Osteoblast (primary cell): Measurements from ENCODE around the gene CCDC9. TPM values are rescaled to one million over a fixed set of nuclear protein-coding genes. Genes with fewer than 3 reads are reported as not detected.

Experiments used
- DNase-seq: peaks from one replicate; pipeline ENCODE4 v3.0.0; 2011; ENCODE audit warnings: low spot score, mixed read lengths; ENCODE audit not compliant: insufficient read length; ENCODE audit errors: missing footprints
- H2AFZ ChIP-seq: 2 replicates; pipeline ENCODE4 v1.6.0; 2011; ENCODE audit warnings: mild to moderate bottlenecking, low read length
- H3K27ac ChIP-seq: 2 replicates; pipeline ENCODE4 v1.5.1; 2011; ENCODE audit warnings: mild to moderate bottlenecking, low read depth, low read length, moderate library complexity
- H3K27me3 ChIP-seq: 2 replicates; pipeline ENCODE4 v1.6.0; 2012; ENCODE audit warnings: mild to moderate bottlenecking, control low read depth, inconsistent platforms, low read length, moderate library complexity; ENCODE audit not compliant: insufficient read depth
- H3K36me3 ChIP-seq: 2 replicates; pipeline ENCODE4 v1.5.1; 2011; ENCODE audit warnings: mild to moderate bottlenecking, low read length, control low read depth, moderate library complexity; ENCODE audit not compliant: insufficient read depth
- H3K4me1 ChIP-seq: 2 replicates; pipeline ENCODE4 v1.5.1; 2011; ENCODE audit warnings: mild to moderate bottlenecking, low read length, control low read depth, moderate library complexity; ENCODE audit not compliant: insufficient read depth
- H3K4me2 ChIP-seq: 2 replicates; pipeline ENCODE4 v1.6.0; 2011; ENCODE audit warnings: mild to moderate bottlenecking, low read length; ENCODE audit not compliant: insufficient read depth
- H3K4me3 ChIP-seq: fragments of 200-600 bp; sonication (generic); 3 replicates; pipeline ENCODE4 v1.5.1; 2012; ENCODE audit warnings: mild to moderate bottlenecking, low read length, inconsistent platforms; ENCODE audit not compliant: insufficient read depth
- H3K79me2 ChIP-seq: 2 replicates; pipeline ENCODE4 v1.6.0; 2012; ENCODE audit warnings: mild to moderate bottlenecking, low read length, control low read depth, inconsistent platforms; ENCODE audit not compliant: insufficient read depth
- H3K9me3 ChIP-seq: 2 replicates; pipeline ENCODE4 v1.5.1; 2011; ENCODE audit warnings: low read depth, low read length, control low read depth
- H4K20me1 ChIP-seq: 2 replicates; pipeline ENCODE4 v1.6.0; 2012; ENCODE audit warnings: mild to moderate bottlenecking, low read length, control low read depth; ENCODE audit not compliant: insufficient read depth
- total RNA-seq: library from RNA; depleted of rRNA; stranded (reverse); fragments of >200 nt; gene quantifications from 2 replicates; pipeline ENCODE4 v1.2.3, GENCODE V29; 2012
- TF ChIP-seq, protein P1 (sequence below): IDR thresholded peaks from 2 replicates; pipeline ENCODE4 v1.5.1; 2011; ENCODE audit warnings: mild to moderate bottlenecking, low read depth, low read length, moderate library complexity; ENCODE audit errors: extremely low read depth

CCDC9 gene
- total RNA-seq, 1 donor: 7.6 TPM

DNA sequence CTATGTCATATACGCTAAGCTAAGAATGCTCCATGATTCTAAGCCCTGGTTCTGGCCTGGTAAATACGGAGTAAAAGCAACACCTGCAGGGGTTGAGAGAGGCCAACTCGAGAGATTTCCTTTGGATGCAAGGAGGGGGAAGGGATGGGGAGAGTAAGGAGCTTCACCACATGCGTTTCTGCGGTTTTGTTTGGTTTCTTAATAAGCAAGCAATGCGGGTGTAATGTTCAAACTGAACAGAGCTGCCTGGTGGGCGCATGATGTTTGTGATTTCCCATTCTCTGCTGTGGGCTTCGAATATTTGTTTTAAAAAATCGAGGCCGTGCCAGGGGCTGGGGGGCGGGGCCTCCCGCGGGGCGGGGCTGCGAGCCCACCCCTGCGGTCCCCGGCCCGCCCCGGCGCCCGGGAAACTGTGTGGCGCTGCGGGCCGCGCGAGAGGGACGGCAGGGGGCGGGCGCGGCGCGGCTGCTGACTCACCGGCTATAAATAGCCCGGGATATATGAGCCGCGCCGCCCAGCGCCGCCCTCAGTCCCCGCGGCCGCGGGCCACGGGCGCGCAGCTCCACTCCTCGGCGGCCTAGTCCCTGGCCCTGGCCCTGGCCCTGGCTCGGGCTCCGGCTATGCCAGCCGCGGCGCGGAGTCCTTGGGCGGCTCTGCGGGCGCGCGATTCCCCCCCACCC is 30.4 kb upstream of the CCDC9 start:
- Histone ChIP-seq H3K36me3 (peaks cover 12% of the 10 kb centered on the region), H3K79me2 (peaks cover 45% of the 10 kb centered on the region), H3K27me3 (no peaks in the 10 kb centered on the region), H2AFZ (peak overlapping the region; percentile 47), H3K4me2 (peak overlapping the region; percentile 96), H4K20me1 (peaks cover 16% of the 10 kb centered on the region), H3K9me3 (no peaks in the 10 kb centered on the region), H3K4me3 (peak overlapping the region; percentile 88), H3K4me1 (peaks cover 39% of the 10 kb centered on the region), H3K27ac (peak overlapping the region; percentile 91)
- peak; percentile 99 for DNase-seq
- TF ChIP-seq, protein P1, sequence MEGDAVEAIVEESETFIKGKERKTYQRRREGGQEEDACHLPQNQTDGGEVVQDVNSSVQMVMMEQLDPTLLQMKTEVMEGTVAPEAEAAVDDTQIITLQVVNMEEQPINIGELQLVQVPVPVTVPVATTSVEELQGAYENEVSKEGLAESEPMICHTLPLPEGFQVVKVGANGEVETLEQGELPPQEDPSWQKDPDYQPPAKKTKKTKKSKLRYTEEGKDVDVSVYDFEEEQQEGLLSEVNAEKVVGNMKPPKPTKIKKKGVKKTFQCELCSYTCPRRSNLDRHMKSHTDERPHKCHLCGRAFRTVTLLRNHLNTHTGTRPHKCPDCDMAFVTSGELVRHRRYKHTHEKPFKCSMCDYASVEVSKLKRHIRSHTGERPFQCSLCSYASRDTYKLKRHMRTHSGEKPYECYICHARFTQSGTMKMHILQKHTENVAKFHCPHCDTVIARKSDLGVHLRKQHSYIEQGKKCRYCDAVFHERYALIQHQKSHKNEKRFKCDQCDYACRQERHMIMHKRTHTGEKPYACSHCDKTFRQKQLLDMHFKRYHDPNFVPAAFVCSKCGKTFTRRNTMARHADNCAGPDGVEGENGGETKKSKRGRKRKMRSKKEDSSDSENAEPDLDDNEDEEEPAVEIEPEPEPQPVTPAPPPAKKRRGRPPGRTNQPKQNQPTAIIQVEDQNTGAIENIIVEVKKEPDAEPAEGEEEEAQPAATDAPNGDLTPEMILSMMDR: no peak

DNA sequence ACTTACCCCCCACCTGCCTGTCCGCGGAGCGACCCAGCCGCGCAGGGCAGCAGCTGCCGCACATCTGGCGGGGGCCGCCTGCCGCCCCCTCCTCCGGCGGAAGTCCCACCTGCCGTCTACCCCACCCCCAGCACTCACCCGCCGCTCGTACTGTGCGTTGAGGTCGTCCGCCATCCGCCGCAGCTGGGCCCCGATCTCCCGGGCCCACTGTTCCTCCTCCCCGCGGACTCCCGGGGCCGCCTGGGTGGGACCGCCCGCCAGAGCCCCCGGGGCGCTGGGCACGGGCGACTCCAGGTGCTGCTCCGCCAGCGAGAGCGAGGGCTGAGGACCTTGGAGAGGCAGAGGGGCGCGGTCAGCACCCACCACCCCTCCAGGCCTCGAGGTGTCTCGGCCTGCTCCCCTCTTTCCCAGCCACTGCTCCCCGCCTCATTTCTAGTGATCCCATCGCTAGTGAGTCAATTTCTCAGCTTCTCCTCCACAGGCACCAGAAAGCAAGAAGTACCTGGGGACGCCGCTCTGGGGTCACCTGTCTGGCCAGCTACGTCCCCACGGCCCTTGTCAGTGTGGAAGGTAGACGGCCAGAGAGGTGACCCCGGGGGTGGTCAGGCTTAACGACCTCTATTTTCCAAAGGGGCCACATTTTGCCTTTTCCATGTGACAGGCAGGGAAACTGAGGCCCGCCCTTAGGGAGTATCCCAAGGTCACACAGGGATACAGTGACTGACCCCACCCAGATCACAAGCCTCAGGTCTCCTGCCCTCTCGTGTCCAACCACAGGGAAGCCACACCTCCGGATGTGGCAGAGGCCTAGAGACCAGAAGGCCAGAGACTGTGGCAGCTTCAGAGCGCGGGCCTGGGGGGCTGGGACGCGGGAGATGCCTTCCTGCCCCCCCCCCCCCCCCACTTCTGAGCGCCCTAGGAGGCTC is 29.6 kb upstream of the CCDC9 start:
- Histone ChIP-seq H3K36me3 (peaks cover 7% of the 10 kb centered on the region), H3K27me3 (no peaks in the 10 kb centered on the region), H3K27ac (peak overlapping the region; percentile 80), H3K4me2 (peak overlapping the region; percentile 96), H4K20me1 (peaks cover 16% of the 10 kb centered on the region), H3K9me3 (no peaks in the 10 kb centered on the region), H3K4me1 (peaks cover 43% of the 10 kb centered on the region), H2AFZ (no peak overlapping the region), H3K79me2 (peaks cover 49% of the 10 kb centered on the region), H3K4me3 (peak overlapping the region; percentile 88)
- peak; percentile 79 for DNase-seq
- TF ChIP-seq, protein P1: no peak

DNA sequence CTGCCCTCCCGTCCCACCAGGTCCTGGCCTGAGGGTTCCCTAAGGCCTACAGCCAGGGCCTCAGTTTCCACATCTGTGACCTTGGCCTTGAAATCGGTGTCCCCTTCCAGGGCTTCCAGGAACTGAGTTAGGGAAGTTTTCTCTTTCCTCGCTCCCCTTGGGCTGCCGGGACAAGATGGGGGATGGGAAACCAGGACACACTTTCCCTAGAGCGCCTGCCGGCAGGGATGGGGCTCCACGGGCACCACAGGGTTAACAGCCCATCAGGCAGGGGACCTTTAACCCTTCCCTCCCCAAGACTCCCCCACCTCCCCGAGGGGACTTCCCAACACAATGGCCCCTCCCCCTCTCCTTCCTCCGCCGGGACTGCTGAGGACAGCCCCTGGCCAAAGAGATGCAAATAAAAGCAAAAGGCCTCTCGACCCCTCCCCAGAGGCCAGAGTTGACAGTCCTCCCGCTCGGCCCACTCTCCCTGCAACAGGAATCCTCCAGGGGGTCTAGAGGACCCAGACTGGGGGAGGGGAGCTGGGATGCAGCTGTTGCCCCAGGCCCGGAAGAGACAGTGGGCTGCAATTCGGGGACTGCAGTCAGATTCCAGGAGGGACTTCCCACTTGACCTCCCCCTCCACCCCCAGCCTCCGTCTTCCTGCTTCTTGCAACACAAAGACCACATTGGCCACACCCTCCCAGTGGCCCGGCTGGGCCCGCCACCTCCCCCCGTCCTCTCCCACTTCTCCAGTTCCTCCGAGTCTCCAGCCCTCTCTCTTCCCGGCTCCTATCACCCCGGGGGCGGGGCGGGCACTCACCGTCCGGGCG is 28.8 kb upstream of the CCDC9 start:
- Histone ChIP-seq H3K4me2 (peak overlapping the region; percentile 96), H3K4me3 (peak overlapping the region; percentile 88), H3K27ac (peak overlapping the region; percentile 80), H3K4me1 (peaks cover 51% of the 10 kb centered on the region), H3K27me3 (no peaks in the 10 kb centered on the region), H3K79me2 (peaks cover 50% of the 10 kb centered on the region), H2AFZ (no peak overlapping the region), H3K9me3 (no peaks in the 10 kb centered on the region), H4K20me1 (peaks cover 16% of the 10 kb centered on the region), H3K36me3 (peaks cover 6% of the 10 kb centered on the region)
- TF ChIP-seq, protein P1: no peak
- DNase-seq: peak; percentile 99
